Measurements from ENCODE around the gene MACIR.
A peak's percentile ranks its signal among the peaks of the same experiment; 100 is the strongest.

Gene MACIR

GRCh38 chr5:103290846-103291245 is 32.3 kb downstream of the MACIR start:
- no peak for DNase-seq
- TF ChIP-seq GATA1 (IDR thresholded peaks at IDR 0.05; ENCODE audit: low read depth, low read length) = no peak
- TF ChIP-seq POLR2A (IDR thresholded peaks at IDR 0.05; ENCODE audit: low read length) = no peak

- no peak for TF ChIP-seq GATA1 (IDR thresholded peaks at IDR 0.05; ENCODE audit: low read depth, low read length)
- DNase-seq = no peak
Observed at GRCh38 chr5:103291606-103292005, 33.0 kb downstream of the MACIR start.

GRCh38 chr5:103293099-103293498 is 34.5 kb downstream of the MACIR start:
- DNase-seq = no peak

GRCh38 chr5:103293719-103294118 is 35.2 kb downstream of the MACIR start:
- DNase-seq = no peak

More at GRCh38 chr5:103293099-103293498, 34.5 kb downstream of the MACIR start:
- TF ChIP-seq GATA1 (IDR thresholded peaks at IDR 0.05; ENCODE audit: low read depth, low read length) (no peak), POLR2A (IDR thresholded peaks at IDR 0.05; ENCODE audit: low read length) (no peak)

DNA sequence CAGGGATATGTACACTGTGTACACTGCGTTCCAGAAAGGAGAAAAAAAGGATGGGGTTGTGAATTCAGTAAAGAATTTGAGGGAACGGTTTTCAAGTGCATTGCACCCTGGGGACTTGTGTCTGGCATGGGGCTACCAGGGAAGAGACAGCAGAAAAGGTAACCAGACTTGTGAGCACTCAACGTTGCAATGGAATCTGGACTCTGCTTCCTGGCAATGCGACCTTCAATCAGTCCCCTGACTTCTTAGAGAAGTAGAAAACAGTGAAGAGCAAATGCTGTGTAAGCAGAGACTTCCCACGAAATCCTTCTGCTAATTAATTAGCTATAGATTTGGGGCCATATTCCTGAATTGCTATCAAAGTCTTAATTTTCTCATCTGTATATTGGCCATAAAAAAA is 36.3 kb downstream of the MACIR start:
- DNase-seq = no peak
- no peak for TF ChIP-seq POLR2A (IDR thresholded peaks at IDR 0.05; ENCODE audit: low read length)
- no peak for TF ChIP-seq GATA1 (IDR thresholded peaks at IDR 0.05; ENCODE audit: low read depth, low read length)

More at GRCh38 chr5:103293719-103294118, 35.2 kb downstream of the MACIR start:
- TF ChIP-seq GATA1 (IDR thresholded peaks at IDR 0.05; ENCODE audit: low read depth, low read length) = no peak
- no peak for TF ChIP-seq POLR2A (IDR thresholded peaks at IDR 0.05; ENCODE audit: low read length)

- TF ChIP-seq GATA1 (IDR thresholded peaks at IDR 0.05; ENCODE audit: low read depth, low read length) = no peak
- no peak for TF ChIP-seq POLR2A (IDR thresholded peaks at IDR 0.05; ENCODE audit: low read length)
- DNase-seq = no peak
Observed at GRCh38 chr5:103295424-103295823, 36.9 kb downstream of the MACIR start.

DNA sequence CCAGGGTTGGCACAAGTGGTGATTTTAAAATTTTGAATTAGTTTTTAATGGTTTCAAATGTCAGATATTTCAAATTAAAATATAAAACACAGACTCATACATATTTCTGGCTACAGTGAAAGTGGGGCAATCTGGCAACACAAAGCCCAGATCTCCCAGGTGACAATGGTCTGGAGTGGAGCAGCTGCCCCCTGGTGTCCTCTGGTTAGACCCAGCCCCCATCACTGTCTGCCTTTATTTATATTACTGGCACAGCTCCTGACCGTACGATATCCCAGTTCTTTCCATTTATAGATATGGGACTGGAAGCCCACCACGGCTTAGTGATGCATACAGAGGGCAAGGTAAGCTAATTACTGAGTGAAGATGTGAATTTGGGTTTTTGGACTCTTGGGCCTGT is 37.3 kb downstream of the MACIR start:
- peak; percentile 2 to 25 for DNase-seq
- TF ChIP-seq POLR2A (IDR thresholded peaks at IDR 0.05; ENCODE audit: low read length) (no peak), GATA1 (IDR thresholded peaks at IDR 0.05; ENCODE audit: low read depth, low read length) (no peak)

DNA sequence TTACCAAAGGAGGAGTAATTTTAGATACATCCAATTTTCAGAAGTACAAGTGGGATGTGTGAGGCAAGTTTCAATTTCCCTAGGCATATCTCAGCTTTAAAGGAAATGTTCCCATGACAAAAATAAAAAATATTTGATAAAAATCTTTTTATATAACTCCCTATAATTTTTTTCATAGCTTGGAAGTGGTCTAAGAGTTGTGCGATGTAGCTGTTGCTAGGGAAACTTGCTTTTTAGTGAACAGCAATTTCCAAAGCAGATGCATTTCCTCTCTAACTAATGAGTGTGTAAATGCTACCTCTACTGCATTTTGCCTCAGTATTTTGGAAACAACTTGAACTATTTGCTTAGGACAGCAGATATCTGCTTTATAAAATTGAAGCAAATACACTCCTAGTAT is 39.6 kb downstream of the MACIR start:
- no peak for TF ChIP-seq POLR2A (IDR thresholded peaks at IDR 0.05; ENCODE audit: low read length)
- no peak for TF ChIP-seq GATA1 (IDR thresholded peaks at IDR 0.05; ENCODE audit: low read depth, low read length)
- DNase-seq = no peak

DNA sequence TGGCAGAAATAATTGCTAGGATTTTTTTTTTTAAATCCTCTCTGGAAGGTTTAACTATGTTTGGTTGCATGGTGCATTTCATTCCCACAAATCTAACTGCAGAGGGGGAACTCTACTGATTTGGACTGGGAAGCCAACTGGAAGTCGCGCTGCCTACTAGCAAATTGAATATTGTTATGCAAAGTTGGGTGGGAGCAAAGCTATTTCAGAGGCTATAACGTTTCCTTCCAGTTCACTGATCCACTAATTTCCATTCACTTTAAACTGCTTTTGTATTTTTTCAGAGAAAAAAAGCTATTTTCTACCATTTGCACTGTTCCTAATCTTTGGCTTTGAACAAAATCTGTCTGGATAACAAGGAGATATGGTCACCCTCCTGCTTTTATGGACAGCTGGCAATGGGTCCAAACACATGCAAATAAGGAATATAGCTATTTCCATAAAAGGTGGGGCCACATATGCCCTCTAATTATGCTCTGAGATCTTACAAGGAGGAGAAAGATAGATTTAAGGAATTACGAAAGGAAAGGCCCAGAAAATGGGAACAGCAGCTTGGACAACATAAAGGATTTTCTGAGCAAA is 40.1 kb downstream of the MACIR start:
- no peak for DNase-seq
- no peak for TF ChIP-seq POLR2A (IDR thresholded peaks at IDR 0.05; ENCODE audit: low read length)

GRCh38 chr5:103305809-103306208 is 47.2 kb downstream of the MACIR start:
- no peak for TF ChIP-seq POLR2A (IDR thresholded peaks at IDR 0.05; ENCODE audit: low read length)
- no peak for TF ChIP-seq GATA1 (IDR thresholded peaks at IDR 0.05; ENCODE audit: low read depth, low read length)

GRCh38 chr5:103307470-103307869 is 48.9 kb downstream of the MACIR start:
- TF ChIP-seq GATA1 (IDR thresholded peaks at IDR 0.05; ENCODE audit: low read depth, low read length) (no peak), POLR2A (IDR thresholded peaks at IDR 0.05; ENCODE audit: low read length) (no peak)
- no peak for DNase-seq

More at GRCh38 chr5:103305809-103306208, 47.2 kb downstream of the MACIR start:
- no peak for DNase-seq

- no peak for DNase-seq
Observed at GRCh38 chr5:103308774-103309173, 50.2 kb downstream of the MACIR start.

GRCh38 chr5:103313056-103313455 is 54.5 kb downstream of the MACIR start:
- TF ChIP-seq POLR2A (IDR thresholded peaks at IDR 0.05; ENCODE audit: low read length) = no peak
- no peak for TF ChIP-seq GATA1 (IDR thresholded peaks at IDR 0.05; ENCODE audit: low read depth, low read length)
- no peak for DNase-seq

More at GRCh38 chr5:103308774-103309173, 50.2 kb downstream of the MACIR start:
- no peak for TF ChIP-seq GATA1 (IDR thresholded peaks at IDR 0.05; ENCODE audit: low read depth, low read length)
- no peak for TF ChIP-seq POLR2A (IDR thresholded peaks at IDR 0.05; ENCODE audit: low read length)

DNA sequence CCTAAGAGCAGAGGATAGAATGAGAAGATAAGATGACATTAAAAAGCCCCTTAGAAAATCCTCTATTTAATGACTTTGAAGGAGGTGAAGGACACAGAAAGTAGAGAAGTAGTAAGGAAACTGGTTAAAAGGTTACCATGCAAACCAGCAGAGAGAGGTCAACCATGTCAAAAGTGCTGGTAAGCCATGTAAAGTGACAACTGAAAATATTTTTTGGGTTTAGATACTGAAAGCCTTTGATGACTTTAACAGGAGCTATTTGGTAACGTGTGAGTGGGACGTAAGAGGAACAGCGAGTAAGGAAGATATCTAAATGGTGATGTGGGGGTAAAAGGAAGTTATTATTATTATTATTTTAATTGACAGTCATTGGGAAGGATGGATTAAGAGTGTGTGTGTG is 56.9 kb downstream of the MACIR start:
- no peak for TF ChIP-seq POLR2A (IDR thresholded peaks at IDR 0.05; ENCODE audit: low read length)
- no peak for TF ChIP-seq GATA1 (IDR thresholded peaks at IDR 0.05; ENCODE audit: low read depth, low read length)
- DNase-seq = no peak

DNA sequence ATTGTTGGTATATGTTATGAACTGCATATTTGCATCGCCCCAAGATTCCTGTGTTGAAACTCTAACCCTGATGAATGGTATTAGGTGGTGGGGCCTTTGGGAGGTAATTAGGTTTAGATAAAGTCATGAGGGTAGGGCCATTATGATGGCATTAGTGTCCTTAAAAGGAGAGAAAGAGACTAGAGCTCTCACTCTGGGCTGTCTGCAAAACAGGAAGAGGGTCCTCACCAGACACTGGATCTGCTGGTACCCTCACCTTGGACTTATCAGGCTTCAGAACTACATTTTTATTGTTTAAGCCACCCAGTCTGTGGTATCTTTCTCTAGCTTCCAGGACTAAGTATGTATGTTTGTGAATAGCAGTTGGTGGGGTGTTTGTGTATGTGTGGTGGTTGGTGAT is 68.9 kb downstream of the MACIR start:
- TF ChIP-seq GATA1 (IDR thresholded peaks at IDR 0.05; ENCODE audit: low read depth, low read length) = no peak
- no peak for TF ChIP-seq POLR2A (IDR thresholded peaks at IDR 0.05; ENCODE audit: low read length)

GRCh38 chr5:103327893-103328292 is 69.3 kb downstream of the MACIR start:
- DNase-seq = no peak
- TF ChIP-seq GATA1 (IDR thresholded peaks at IDR 0.05; ENCODE audit: low read depth, low read length) (no peak), POLR2A (IDR thresholded peaks at IDR 0.05; ENCODE audit: low read length) (no peak)

More for the DNA sequence above, 68.9 kb downstream of the MACIR start:
- DNase-seq = no peak

Measured in erythroblast (primary cell).